ENCODE data around the gene ITPR2. TPM values are rescaled to one million over a fixed set of nuclear protein-coding genes. Genes with fewer than 3 reads are reported as not detected.
"Not testable (repeated sequence)": the region's sequence is repeated elsewhere in the genome, so short reads cannot be mapped to it uniquely, and the experiment has no call there.

Gene ITPR2
- total RNA-seq, 2 experiments from 2014 or later, result 28.8 to 29.9 TPM

DNA sequence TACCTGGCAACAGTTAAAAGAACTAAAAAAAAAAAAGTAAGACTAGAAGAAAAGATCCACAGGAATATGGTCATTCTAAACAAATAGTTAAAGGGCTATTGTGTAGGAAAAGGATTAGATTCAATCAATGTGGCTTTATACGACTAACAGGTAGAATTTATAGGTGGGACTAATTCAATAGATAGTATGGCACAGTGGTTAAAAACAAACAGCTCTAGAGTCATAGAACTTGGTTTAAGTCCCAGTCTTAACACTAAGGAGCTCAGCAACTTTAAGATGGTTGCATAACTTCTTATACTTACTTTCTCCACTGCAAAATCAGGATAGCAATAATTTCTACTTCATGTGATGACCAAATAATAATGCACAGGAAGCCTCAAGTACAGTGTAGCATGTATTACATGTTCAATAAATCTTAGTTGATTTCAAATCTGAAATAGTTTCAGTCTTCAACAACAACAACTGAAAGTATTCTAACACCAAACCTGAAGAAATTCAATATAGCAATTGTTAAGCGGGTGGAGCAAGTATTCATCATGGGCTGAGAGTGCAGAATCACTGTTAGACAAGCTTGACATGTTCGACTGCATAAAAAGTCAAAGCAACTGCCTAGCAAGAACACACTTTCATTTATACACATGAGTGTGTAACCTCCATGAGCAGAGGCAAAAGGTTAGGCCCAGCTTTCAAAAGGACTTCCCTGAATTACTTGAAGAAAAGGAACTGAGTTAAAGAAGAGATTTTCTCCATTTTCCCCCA lies 50.4 kb downstream of the ITPR2 start:
- ATAC-seq (ENCODE audit: poor library complexity) (no peak), DNase-seq (no peak)
- CTCF ChIA-PET, result no interaction called here
- Mint-ChIP-seq H3K36me3 (ENCODE audit: low read depth) (peaks cover 76% of the 10 kb centered on the region), H3K4me1 (ENCODE audit: low read depth) (peaks cover 8% of the 10 kb centered on the region), H3K27me3 (no peaks in the 10 kb centered on the region), H3K4me3 (no peak overlapping the region), H3K9me3 (peaks cover 6% of the 10 kb centered on the region), H3K27ac (no peak overlapping the region)
- POLR2A ChIA-PET, result no interaction called here
- peaks cover under 1% of the 10 kb centered on the region for H3K36me3 ChIP-seq (ENCODE audit: insufficient read depth, low read length)
- H3K9me3 ChIP-seq (ENCODE audit: control insufficient read depth in 1 of 2, insufficient read depth in 1 of 2, low read length in 2 of 2), result peaks cover 0 to 6% of the 10 kb centered on the region in 2 experiments
- H3K27me3 ChIP-seq (ENCODE audit: control insufficient read depth in 1 of 2, insufficient read depth in 2 of 2, low read length in 2 of 2), result no peaks in the 10 kb centered on the region
- H3K4me3 ChIP-seq (ENCODE audit: low read length), result no peak overlapping the region
- H3K4me1 ChIP-seq (ENCODE audit: insufficient read depth, low read length), result no peaks in the 10 kb centered on the region
- intact Hi-C loops (cut with DNase I, micrococcal nuclease), result no loop called here
- no peak overlapping the region for H3K27ac ChIP-seq (ENCODE audit: low read depth in 1 of 2, low read length in 2 of 2)
- no peak for TF ChIP-seq CTCF (IDR thresholded peaks at IDR 0.05)

DNA sequence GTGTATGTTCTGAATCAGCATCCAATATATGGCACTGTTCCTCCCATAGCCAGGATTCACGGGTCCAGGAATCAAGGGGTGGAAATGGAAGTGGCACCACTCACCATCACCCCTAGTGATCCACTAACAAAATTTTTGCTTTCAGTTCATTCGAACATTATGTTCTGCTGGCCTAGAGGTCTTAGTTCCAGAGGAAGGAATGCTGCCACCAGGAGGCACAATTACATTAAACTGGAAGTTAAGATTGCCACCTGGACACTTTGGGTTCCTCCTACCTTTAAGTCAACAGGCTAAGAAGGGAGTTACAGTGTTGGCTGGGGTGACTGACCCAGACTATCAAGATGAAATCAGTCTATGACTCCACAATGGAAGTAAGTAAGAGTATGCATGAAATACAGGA lies 52.3 kb downstream of the ITPR2 start:
- CTCF ChIA-PET; H3K27me3 ChIP-seq (ENCODE audit: control insufficient read depth in 1 of 2, insufficient read depth in 2 of 2, low read length in 2 of 2); H3K27ac ChIP-seq (ENCODE audit: low read depth in 1 of 2, low read length in 2 of 2); H3K4me3 Mint-ChIP-seq; H3K27ac Mint-ChIP-seq; H3K27me3 Mint-ChIP-seq; intact Hi-C loops (cut with DNase I, micrococcal nuclease); H3K4me1 Mint-ChIP-seq (ENCODE audit: low read depth); H3K4me1 ChIP-seq (ENCODE audit: insufficient read depth, low read length); H3K4me3 ChIP-seq (ENCODE audit: low read length); H3K36me3 ChIP-seq (ENCODE audit: insufficient read depth, low read length); ATAC-seq (ENCODE audit: poor library complexity); POLR2A ChIA-PET; DNase-seq: not testable (repeated sequence)
- H3K36me3 Mint-ChIP-seq (ENCODE audit: low read depth), result peaks cover 83% of the 10 kb centered on the region
- H3K9me3 Mint-ChIP-seq, result peaks cover 11% of the 10 kb centered on the region
- H3K9me3 ChIP-seq (ENCODE audit: control insufficient read depth in 1 of 2, insufficient read depth in 1 of 2, low read length in 2 of 2), result peaks cover 0 to 13% of the 10 kb centered on the region in 2 experiments

GRCh38 chr12:26778173-26778775 lies 54.7 kb downstream of the ITPR2 start:
- Mint-ChIP-seq H3K36me3 (ENCODE audit: low read depth) (peaks cover 89% of the 10 kb centered on the region), H3K9me3 (peaks cover 11% of the 10 kb centered on the region)
- H3K4me3 ChIP-seq (ENCODE audit: low read length); H3K27ac ChIP-seq (ENCODE audit: low read depth in 1 of 2, low read length in 2 of 2); DNase-seq; ATAC-seq (ENCODE audit: poor library complexity); H3K27me3 Mint-ChIP-seq; H3K4me1 Mint-ChIP-seq (ENCODE audit: low read depth); H3K4me3 Mint-ChIP-seq; intact Hi-C loops (cut with DNase I, micrococcal nuclease); H3K4me1 ChIP-seq (ENCODE audit: insufficient read depth, low read length); H3K27me3 ChIP-seq (ENCODE audit: control insufficient read depth in 1 of 2, insufficient read depth in 2 of 2, low read length in 2 of 2); H3K36me3 ChIP-seq (ENCODE audit: insufficient read depth, low read length); H3K27ac Mint-ChIP-seq; CTCF ChIA-PET; POLR2A ChIA-PET: not testable (repeated sequence)
- peaks cover 0 to 13% of the 10 kb centered on the region in 2 experiments for H3K9me3 ChIP-seq (ENCODE audit: control insufficient read depth in 1 of 2, insufficient read depth in 1 of 2, low read length in 2 of 2)

- POLR2A ChIA-PET, result no interaction called here
- no peak overlapping the region for H3K27ac ChIP-seq (ENCODE audit: low read depth in 1 of 2, low read length in 2 of 2)
- Mint-ChIP-seq H3K27me3 (no peaks in the 10 kb centered on the region), H3K9me3 (peaks cover 11% of the 10 kb centered on the region), H3K27ac (no peak overlapping the region), H3K4me1 (ENCODE audit: low read depth) (peaks cover 6% of the 10 kb centered on the region), H3K36me3 (ENCODE audit: low read depth) (peaks cover 78% of the 10 kb centered on the region), H3K4me3 (no peak overlapping the region)
- DNase-seq, result no peak
- H3K36me3 ChIP-seq (ENCODE audit: insufficient read depth, low read length), result peaks cover 3% of the 10 kb centered on the region
- intact Hi-C loops (cut with DNase I, micrococcal nuclease), result no loop called here
- no peak for TF ChIP-seq CTCF (IDR thresholded peaks at IDR 0.05)
- no peaks in the 10 kb centered on the region for H3K27me3 ChIP-seq (ENCODE audit: control insufficient read depth in 1 of 2, insufficient read depth in 2 of 2, low read length in 2 of 2)
- no peaks in the 10 kb centered on the region for H3K4me1 ChIP-seq (ENCODE audit: insufficient read depth, low read length)
- no peak overlapping the region for H3K4me3 ChIP-seq (ENCODE audit: low read length)
- CTCF ChIA-PET, result interaction anchor here (1.4 kb wide), 1 partner anchor 16 kb away, joined by 3 read pairs; no protein-coding TSS in a partner anchor
- no peak for ATAC-seq (ENCODE audit: poor library complexity)
- peaks cover 0 to 13% of the 10 kb centered on the region in 2 experiments for H3K9me3 ChIP-seq (ENCODE audit: control insufficient read depth in 1 of 2, insufficient read depth in 1 of 2, low read length in 2 of 2)
Observed at GRCh38 chr12:26777236-26777635, 55.8 kb downstream of the ITPR2 start.

GRCh38 chr12:26775991-26776390 lies 57.0 kb downstream of the ITPR2 start:
- Mint-ChIP-seq H3K9me3 (peaks cover 11% of the 10 kb centered on the region), H3K36me3 (ENCODE audit: low read depth) (peaks cover 68% of the 10 kb centered on the region)
- H3K4me3 ChIP-seq (ENCODE audit: low read length); H3K4me1 ChIP-seq (ENCODE audit: insufficient read depth, low read length); H3K27me3 ChIP-seq (ENCODE audit: control insufficient read depth in 1 of 2, insufficient read depth in 2 of 2, low read length in 2 of 2); H3K27ac Mint-ChIP-seq; DNase-seq; H3K27ac ChIP-seq (ENCODE audit: low read depth in 1 of 2, low read length in 2 of 2); H3K36me3 ChIP-seq (ENCODE audit: insufficient read depth, low read length); intact Hi-C loops (cut with DNase I, micrococcal nuclease); POLR2A ChIA-PET; ATAC-seq (ENCODE audit: poor library complexity); H3K4me1 Mint-ChIP-seq (ENCODE audit: low read depth); H3K27me3 Mint-ChIP-seq; H3K4me3 Mint-ChIP-seq: not testable (repeated sequence)
- peaks cover 0 to 13% of the 10 kb centered on the region in 2 experiments for H3K9me3 ChIP-seq (ENCODE audit: control insufficient read depth in 1 of 2, insufficient read depth in 1 of 2, low read length in 2 of 2)
- CTCF ChIA-PET, result interaction anchor here (1.4 kb wide), 1 partner anchor 17 kb away, joined by 3 read pairs; no protein-coding TSS in a partner anchor
